Measurements from ENCODE around the gene GINS3. TPM values are rescaled to one million over a fixed set of nuclear protein-coding genes. Genes with fewer than 3 reads are reported as not detected.

The GINS3 gene
- 10 to 100 TPM; 11.8 to 13.3 TPM for total RNA-seq

DNA sequence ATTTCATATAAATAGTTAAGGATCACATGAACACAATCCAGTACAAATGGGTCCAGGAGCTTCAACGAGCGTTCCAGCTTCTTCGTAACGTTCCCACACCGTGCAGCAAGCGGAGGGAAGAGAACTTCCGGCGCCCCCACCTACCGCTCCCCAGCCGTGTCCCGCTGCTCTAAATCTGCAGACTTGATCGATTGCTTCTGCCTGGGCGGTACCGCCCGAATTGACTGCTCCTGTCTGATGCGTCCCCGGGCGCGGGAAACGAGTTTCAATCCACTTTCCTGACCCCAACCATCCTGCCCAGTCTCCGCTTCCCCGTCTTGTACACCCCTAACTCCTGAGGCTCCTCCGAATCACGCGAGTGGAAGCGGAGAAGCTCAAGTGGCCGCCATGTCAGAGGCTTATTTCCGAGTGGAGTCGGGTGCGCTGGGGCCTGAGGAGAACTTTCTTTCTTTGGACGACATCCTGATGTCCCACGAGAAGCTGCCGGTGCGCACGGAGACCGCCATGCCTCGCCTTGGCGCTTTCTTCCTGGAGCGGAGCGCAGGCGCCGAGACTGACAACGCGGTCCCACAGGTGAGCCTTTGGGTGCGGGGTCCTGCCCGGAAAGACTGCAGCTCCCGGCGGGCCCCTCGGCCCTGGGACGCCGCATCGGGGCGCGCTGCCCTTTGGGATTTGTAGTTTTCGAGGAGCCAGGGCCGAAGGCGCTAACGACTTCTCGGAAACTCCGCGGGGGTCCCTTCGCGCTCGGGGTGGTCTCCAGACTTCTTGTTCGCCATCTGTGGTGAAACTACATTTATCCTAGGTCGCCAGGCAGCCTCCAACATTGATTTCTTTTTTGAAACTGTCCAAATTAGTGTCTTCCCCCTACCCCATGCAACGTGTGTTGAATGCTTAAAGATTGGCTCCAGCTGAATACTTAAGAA, at the start of gene GINS3:
TSS of gene GINS3 (plus strand) at position 257 of the 923 bp plus-strand sequence. CDS start at position 388, 131 bp downstream.

Other genes with a start within 250 kb of the GINS3 start
- 10 to 100 TPM; 66.3 to 70.5 TPM for gene CSNK2A2, start 194.4 kb upstream of the GINS3 start, total RNA-seq
- not detected for gene PRSS54, start 97.4 kb upstream of the GINS3 start, total RNA-seq
- under 1 TPM; 0.24 to 0.91 TPM for gene NDRG4, start 107.7 kb downstream of the GINS3 start, total RNA-seq
- gene SETD6, start 123.0 kb downstream of the GINS3 start, total RNA-seq: 10 to 100 TPM; 16.4 to 17.7 TPM
- 100 to 1,000 TPM; 204 to 207 TPM for gene CNOT1, start 237.4 kb downstream of the GINS3 start, total RNA-seq

Measured in activated naive CD4-positive, alpha-beta T cell treated with anti-CD3 and anti-CD28 coated beads, Interleukin-2, amount 10 ng/mL, durations not matched to agents 5 hours and 36 hours (primary cell).